Measurements from ENCODE around the gene RERE.

Gene RERE

DNA sequence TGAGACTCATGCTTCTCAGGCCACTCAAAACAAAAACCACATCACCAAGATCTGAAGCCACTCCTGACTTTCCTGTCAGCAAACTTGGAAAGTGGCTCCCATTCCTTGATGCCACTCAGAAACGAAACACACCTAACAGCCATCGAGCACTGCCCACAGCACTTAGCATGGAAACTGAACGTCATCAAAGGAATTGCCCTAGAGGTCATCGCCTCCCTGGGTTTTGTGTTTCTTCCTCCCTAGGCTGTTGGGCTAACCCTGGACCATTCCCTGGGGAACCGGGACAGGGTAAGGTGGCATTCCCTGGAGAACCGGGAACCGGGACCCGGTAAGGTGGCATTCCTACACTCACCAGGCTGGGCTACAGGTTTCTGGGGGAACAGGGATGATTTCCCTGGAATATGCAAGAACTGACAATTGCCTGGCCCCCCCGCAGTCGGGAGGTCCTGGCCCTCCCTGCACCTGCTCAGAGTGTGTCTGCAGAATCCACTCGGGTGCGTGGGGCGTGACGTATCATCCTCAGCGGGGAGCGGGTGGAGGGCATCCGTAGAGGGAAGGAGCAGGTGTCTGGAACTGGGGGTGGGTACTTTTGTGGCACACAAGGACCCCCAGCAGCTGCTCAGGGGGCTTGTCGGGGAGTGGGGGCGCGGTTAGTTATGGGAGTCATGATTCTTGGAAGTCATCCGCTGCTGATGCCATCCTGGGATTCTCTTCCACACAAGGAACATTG is 469.2 kb downstream of the RERE start:
- in situ Hi-C loops (cut with HindIII; ENCODE audit: low sequenced_read_pairs): no loop called here
- no peak overlapping the region for H3K4me3 ChIP-seq (ENCODE audit: low read depth, low read length)
- TF ChIP-seq, protein P1, sequence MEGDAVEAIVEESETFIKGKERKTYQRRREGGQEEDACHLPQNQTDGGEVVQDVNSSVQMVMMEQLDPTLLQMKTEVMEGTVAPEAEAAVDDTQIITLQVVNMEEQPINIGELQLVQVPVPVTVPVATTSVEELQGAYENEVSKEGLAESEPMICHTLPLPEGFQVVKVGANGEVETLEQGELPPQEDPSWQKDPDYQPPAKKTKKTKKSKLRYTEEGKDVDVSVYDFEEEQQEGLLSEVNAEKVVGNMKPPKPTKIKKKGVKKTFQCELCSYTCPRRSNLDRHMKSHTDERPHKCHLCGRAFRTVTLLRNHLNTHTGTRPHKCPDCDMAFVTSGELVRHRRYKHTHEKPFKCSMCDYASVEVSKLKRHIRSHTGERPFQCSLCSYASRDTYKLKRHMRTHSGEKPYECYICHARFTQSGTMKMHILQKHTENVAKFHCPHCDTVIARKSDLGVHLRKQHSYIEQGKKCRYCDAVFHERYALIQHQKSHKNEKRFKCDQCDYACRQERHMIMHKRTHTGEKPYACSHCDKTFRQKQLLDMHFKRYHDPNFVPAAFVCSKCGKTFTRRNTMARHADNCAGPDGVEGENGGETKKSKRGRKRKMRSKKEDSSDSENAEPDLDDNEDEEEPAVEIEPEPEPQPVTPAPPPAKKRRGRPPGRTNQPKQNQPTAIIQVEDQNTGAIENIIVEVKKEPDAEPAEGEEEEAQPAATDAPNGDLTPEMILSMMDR (IDR thresholded peaks at IDR 0.05; ENCODE audit: low read depth, low read length, missing control alignments): no peak
- DNase-seq (ENCODE audit: low read depth): no peak

DNA sequence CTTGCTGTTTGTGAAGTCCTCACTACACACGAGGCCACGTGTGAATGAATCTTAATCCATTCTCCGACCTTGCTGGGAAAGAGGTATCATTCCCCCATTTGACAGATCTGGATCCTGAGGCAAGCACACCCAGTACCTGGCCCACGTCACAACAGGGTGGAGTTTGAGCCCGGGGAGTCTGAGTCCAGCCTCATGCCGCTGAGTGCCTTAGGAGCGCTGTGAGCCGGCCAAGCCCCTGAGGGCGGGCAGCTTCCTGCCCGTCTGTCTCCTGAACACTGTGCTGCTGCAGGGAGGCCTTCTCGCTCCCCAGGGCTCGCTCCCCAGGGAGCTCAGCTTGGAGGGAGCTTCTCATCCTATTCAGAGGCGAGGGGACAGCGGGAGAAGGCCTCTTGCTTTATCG is 469.8 kb downstream of the RERE start:
- in situ Hi-C loops (cut with HindIII; ENCODE audit: low sequenced_read_pairs): no loop called here
- TF ChIP-seq, protein P1 (IDR thresholded peaks at IDR 0.05; ENCODE audit: low read depth, low read length, missing control alignments): no peak
- no peak for DNase-seq (ENCODE audit: low read depth)
- no peak overlapping the region for H3K4me3 ChIP-seq (ENCODE audit: low read depth, low read length)

DNA sequence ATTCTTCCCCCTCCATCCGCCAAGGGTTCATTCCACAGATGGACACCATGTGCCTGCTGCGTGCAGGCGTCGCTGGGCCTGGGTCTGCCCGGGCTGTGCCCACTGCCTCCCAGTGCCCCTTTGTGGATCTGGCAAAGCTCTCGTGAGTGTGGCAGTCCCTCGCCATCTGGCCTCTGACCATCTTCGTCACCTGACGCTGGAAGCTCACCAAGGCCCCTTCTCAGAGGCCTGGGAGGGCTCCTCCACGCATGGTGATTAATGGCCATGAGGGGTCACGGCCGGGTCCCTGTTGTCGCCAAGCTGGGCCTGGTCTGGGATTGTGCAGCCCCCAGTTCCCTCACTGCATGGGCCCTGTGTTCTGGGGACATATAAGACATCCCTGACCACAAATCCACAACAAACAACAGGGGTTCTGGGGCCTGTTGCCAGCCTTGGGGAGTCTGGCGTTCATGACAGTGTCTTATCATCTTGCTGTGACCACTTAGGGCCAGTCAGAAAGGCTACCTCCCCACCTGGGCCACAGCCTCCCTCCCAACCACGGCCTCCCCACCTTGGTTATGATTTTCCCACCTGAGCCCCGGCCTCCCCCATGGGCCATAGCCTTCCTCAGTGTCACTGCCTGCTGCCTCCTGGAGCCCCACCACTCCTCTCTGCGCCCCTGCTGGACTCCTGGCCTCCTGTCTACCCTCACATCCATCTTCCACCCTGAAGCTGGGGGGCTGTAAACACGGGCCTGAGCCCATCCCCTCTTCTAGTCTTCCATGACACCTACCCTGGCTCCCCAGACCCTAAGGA is 471.6 kb downstream of the RERE start:
- DNase-seq (ENCODE audit: low read depth): no peak
- in situ Hi-C loops (cut with HindIII; ENCODE audit: low sequenced_read_pairs): no loop called here
- TF ChIP-seq, protein P1 (IDR thresholded peaks at IDR 0.05; ENCODE audit: low read depth, low read length, missing control alignments): no peak
- H3K4me3 ChIP-seq (ENCODE audit: low read depth, low read length): no peak overlapping the region

DNA sequence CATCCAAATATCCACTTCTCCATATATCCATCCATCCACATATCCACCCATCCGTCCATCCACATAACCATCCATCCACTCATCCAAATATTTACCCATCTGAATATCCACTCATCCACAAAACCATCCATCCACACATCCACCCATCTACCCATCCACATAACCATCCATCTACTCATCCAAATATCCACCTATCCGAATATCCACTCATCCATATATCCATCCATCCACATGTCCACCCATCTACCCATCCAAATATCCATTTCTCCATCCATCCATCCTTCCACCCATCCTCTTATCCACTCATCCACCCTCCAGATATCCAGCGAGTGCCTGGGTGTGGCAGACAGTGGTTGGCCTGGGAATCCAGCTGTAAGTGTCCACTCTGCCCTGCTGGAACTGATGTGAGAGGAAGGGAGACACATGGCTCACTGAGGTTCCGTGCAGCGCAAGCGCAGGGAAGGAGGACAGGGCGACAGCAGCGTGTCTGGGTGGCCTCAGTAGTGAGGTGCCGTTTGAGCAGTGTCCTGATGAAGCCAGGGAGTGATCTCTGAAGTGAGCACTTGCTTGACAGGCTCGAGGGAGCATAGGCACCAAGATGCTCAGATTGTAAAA is 472.4 kb downstream of the RERE start:
- in situ Hi-C loops (cut with HindIII; ENCODE audit: low sequenced_read_pairs): no loop called here
- TF ChIP-seq, protein P1 (IDR thresholded peaks at IDR 0.05; ENCODE audit: low read depth, low read length, missing control alignments): no peak
- H3K4me3 ChIP-seq (ENCODE audit: low read depth, low read length): no peak overlapping the region
- DNase-seq (ENCODE audit: low read depth): no peak

DNA sequence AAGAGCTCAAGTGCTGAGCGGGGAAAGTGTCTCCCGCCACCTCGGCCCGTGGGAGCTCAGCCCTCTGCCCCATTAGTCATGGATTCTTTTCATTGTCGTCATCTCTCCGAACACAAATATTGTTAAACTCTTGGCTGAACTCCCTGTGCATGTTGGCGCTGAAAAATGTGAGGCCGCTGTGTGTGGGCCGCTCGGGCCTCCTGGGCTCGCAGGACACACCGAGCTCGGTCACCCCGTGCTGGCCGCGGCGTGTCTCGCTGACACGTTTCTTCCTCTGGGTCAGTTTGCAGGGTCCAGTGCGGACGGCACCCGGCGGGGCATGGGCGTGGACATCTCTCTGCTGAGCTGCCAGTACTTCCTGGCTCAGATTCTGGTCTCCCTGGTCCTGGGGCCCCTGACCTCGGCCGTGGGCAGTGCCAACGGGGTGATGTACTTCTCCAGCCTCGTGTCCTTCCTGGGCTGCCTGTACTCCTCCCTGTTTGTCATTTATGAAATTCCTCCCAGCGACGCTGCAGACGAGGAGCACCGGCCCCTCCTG is 473.9 kb downstream of the RERE start:
- H3K4me3 ChIP-seq (ENCODE audit: low read depth, low read length): peak overlapping the region; percentile 2
- in situ Hi-C loops (cut with HindIII; ENCODE audit: low sequenced_read_pairs): no loop called here

DNA sequence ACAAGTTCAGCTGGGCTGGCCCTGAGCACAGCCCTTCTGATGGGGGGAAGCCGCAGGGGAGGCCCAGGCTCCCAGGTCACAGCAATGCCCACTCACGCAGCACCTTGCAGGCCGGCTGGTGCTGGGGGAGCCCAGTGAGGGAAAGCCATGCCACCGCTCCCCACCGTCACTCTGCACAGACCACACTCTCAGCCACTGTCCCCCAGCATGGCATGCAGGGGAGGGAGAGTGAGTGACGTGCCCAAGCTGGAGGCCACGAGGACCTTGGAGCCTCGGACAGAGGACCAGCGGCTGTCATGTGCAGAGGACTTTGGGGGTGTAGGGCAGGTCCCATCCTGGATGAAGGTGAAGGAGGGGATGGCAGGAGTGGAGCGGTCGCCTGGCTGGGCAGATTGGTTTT is 474.4 kb downstream of the RERE start:
- TF ChIP-seq, protein P1 (IDR thresholded peaks at IDR 0.05; ENCODE audit: low read depth, low read length, missing control alignments): no peak
- no peak overlapping the region for H3K4me3 ChIP-seq (ENCODE audit: low read depth, low read length)
- no peak for DNase-seq (ENCODE audit: low read depth)
- in situ Hi-C loops (cut with HindIII; ENCODE audit: low sequenced_read_pairs): no loop called here

More for the DNA sequence above, 473.9 kb downstream of the RERE start:
- peak; percentile 94 for DNase-seq (ENCODE audit: low read depth)
- TF ChIP-seq, protein P1 (IDR thresholded peaks at IDR 0.05; ENCODE audit: low read depth, low read length, missing control alignments): no peak
